Measurements from ENCODE around the gene CNTNAP2. TPM values are rescaled to one million over a fixed set of nuclear protein-coding genes. Genes with fewer than 3 reads are reported as not detected.
A peak's percentile ranks its signal among the peaks of the same experiment; 100 is the strongest.

CNTNAP2 gene
- total and polyA plus RNA-seq, 2 donors from 2014 or later = 0.06 to 0.13 TPM

GRCh38 chr7:148230883-148231282 is 2114.3 kb downstream of the CNTNAP2 start:
- H3K4me3 ChIP-seq (ENCODE audit: low read length in 3 of 3) = no peak overlapping the region
- DNase-seq = no peak
- H3K9me3 ChIP-seq (ENCODE audit: control insufficient read depth in 2 of 3, insufficient read depth in 1 of 3, low read length in 3 of 3) = no peaks in the 10 kb centered on the region
- H3K36me3 ChIP-seq (ENCODE audit: control insufficient read depth in 2 of 3, insufficient read depth in 3 of 3, low read length in 3 of 3) = no peaks in the 10 kb centered on the region
- FAIRE-seq = no peak
- TF ChIP-seq CTCF (IDR thresholded peaks at IDR 0.05; ENCODE audit: borderline replicate concordance, extremely low read depth, insufficient read depth) = no peak
- intact Hi-C loops (cut with DNase I) = no loop called here
- no peak overlapping the region for H3K27ac ChIP-seq (ENCODE audit: low read depth in 2 of 2, low read length in 2 of 2)
- H3K9ac ChIP-seq (ENCODE audit: low read length in 3 of 3) = no peak overlapping the region
- H3K4me1 ChIP-seq (ENCODE audit: control insufficient read depth in 2 of 3, insufficient read depth in 2 of 3, low read depth in 1 of 3, low read length in 3 of 3) = no peaks in the 10 kb centered on the region
- no peaks in the 10 kb centered on the region for H3K27me3 ChIP-seq (ENCODE audit: control insufficient read depth, insufficient read depth, low read length)

- Histone ChIP-seq H3K4me1 (ENCODE audit: control insufficient read depth in 2 of 3, insufficient read depth in 2 of 3, low read depth in 1 of 3, low read length in 3 of 3) (no peaks in the 10 kb centered on the region), H3K27me3 (ENCODE audit: control insufficient read depth, insufficient read depth, low read length) (no peaks in the 10 kb centered on the region), H3K9ac (ENCODE audit: low read length in 3 of 3) (no peak overlapping the region), H3K9me3 (ENCODE audit: control insufficient read depth in 2 of 3, insufficient read depth in 1 of 3, low read length in 3 of 3) (no peaks in the 10 kb centered on the region), H3K36me3 (ENCODE audit: control insufficient read depth in 2 of 3, insufficient read depth in 3 of 3, low read length in 3 of 3) (no peaks in the 10 kb centered on the region), H3K27ac (ENCODE audit: low read depth in 2 of 2, low read length in 2 of 2) (no peak overlapping the region), H3K4me3 (ENCODE audit: low read length in 3 of 3) (no peak overlapping the region)
- intact Hi-C loops (cut with DNase I) = no loop called here
- no peak for FAIRE-seq
- TF ChIP-seq CTCF (IDR thresholded peaks at IDR 0.05; ENCODE audit: borderline replicate concordance, extremely low read depth, insufficient read depth) = no peak
- DNase-seq = no peak
Measured at GRCh38 chr7:148232784-148233183, 2116.2 kb downstream of the CNTNAP2 start.

- TF ChIP-seq CTCF (IDR thresholded peaks at IDR 0.05; ENCODE audit: borderline replicate concordance, extremely low read depth, insufficient read depth) = no peak
- no peaks in the 10 kb centered on the region for H3K27me3 ChIP-seq (ENCODE audit: control insufficient read depth, insufficient read depth, low read length)
- no peak for FAIRE-seq
- no peaks in the 10 kb centered on the region for H3K4me1 ChIP-seq (ENCODE audit: control insufficient read depth in 2 of 3, insufficient read depth in 2 of 3, low read depth in 1 of 3, low read length in 3 of 3)
- intact Hi-C loops (cut with DNase I) = no loop called here
- H3K27ac ChIP-seq (ENCODE audit: low read depth in 2 of 2, low read length in 2 of 2) = no peak overlapping the region
- no peaks in the 10 kb centered on the region for H3K36me3 ChIP-seq (ENCODE audit: control insufficient read depth in 2 of 3, insufficient read depth in 3 of 3, low read length in 3 of 3)
- no peak overlapping the region for H3K4me3 ChIP-seq (ENCODE audit: low read length in 3 of 3)
- no peaks in the 10 kb centered on the region for H3K9me3 ChIP-seq (ENCODE audit: control insufficient read depth in 2 of 3, insufficient read depth in 1 of 3, low read length in 3 of 3)
- DNase-seq = no peak
- no peak overlapping the region for H3K9ac ChIP-seq (ENCODE audit: low read length in 3 of 3)
Measured at GRCh38 chr7:148234715-148235114, 2118.1 kb downstream of the CNTNAP2 start.

- H3K9ac ChIP-seq (ENCODE audit: low read length in 3 of 3) = no peak overlapping the region
- TF ChIP-seq CTCF (IDR thresholded peaks at IDR 0.05; ENCODE audit: borderline replicate concordance, extremely low read depth, insufficient read depth) = no peak
- H3K36me3 ChIP-seq (ENCODE audit: control insufficient read depth in 2 of 3, insufficient read depth in 3 of 3, low read length in 3 of 3) = no peaks in the 10 kb centered on the region
- peaks cover 0 to 6% (median 2%) of the 10 kb centered on the region in 3 donors for H3K4me1 ChIP-seq (ENCODE audit: control insufficient read depth in 2 of 3, insufficient read depth in 2 of 3, low read depth in 1 of 3, low read length in 3 of 3)
- no peaks in the 10 kb centered on the region for H3K9me3 ChIP-seq (ENCODE audit: control insufficient read depth in 2 of 3, insufficient read depth in 1 of 3, low read length in 3 of 3)
- no peak overlapping the region for H3K27ac ChIP-seq (ENCODE audit: low read depth in 2 of 2, low read length in 2 of 2)
- H3K27me3 ChIP-seq (ENCODE audit: control insufficient read depth, insufficient read depth, low read length) = no peaks in the 10 kb centered on the region
- intact Hi-C loops (cut with DNase I) = no loop called here
- DNase-seq = peak in 2 of 5 donors; percentile 56 to 68
- no peak for FAIRE-seq
- H3K4me3 ChIP-seq (ENCODE audit: low read length in 3 of 3) = no peak overlapping the region
Measured at GRCh38 chr7:148238761-148239325, 2122.2 kb downstream of the CNTNAP2 start.
